CD4-positive, alpha-beta T cell treated with Interleukin-21 for 1 hour (primary cell): ENCODE measurements around the gene PCDH17.

Source experiments
- DNase-seq: peaks from one replicate; pipeline ENCODE4 v3.0.0-alpha.2; 2020

The PCDH17 gene

DNA sequence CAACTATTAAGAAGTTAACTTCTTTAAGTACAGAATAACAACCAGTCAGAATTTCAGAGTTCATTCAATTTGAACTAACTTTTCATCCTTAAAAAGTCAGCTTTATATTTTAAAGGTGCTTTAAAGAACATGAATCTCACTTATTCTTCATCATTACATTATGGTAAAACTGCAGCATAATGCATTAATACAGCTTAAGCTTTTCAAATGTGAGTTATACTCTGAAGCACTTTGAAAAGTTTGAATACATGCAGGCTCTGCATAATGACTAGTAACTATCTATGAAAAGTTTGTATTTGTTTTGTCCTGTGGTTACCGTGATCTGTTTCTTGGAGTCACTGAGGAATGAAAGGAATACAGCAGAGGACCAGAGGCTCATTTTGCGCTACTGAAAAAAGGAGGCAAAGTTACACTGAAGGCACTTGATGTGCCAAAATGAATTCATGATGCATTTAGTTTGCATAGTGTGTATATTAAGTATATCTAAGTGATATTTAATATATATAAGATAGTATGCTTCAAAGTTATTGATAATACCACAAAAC, 4.1 kb downstream of the PCDH17 start:
- DNase-seq: no peak

DNA sequence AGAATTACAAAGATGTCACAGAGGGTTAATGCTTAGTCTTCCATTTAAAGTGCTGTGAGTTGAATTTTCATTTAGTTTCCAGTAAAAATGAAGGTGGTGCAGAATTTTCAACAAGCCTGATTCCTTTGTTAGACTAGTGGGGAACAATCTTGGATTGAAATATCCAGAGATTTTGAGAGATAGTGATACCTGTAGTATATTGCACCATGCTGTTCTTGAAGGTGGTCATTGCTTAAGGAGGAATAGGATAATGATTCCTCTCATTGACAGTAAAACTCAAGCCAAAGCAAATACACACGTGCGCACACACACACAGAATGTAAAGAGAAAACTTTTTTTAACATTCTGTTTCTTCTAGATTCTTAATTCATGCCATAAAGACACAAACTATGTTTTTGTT, 5.3 kb downstream of the PCDH17 start:
- DNase-seq: no peak

- DNase-seq: no peak
Measured at GRCh38 chr13:57637515-57637914, 6.0 kb downstream of the PCDH17 start.

DNA sequence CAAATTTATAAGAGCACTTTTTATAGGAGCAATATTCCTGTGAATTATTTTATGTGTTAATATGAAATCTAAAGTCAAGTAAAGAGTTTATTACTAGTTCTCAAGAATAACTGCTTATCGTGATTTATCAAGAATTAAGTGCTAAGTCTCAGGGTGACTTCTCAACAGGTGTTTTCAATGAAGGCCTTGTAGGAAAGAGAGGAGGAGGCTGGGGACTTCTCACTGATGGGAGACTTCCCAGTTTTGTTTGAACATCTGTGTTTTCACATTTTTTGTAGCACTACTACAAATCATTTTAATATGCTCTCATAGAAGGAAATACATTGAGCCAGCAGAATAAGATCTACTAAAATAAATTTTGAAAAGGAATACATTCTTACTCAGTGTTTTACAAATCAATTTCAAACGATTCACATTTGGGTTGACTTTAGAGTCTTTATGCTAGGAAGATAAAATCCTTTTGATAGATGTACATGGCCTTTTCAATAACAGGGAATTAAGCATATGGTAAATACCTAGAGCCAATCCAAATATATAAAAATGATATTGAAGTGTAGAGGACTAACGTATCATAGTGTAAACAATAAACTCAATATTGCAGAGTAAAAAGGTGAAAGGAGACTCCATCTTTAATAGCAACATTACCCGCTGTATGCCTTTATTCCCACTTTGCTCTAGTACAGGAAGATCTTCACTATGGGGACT, 6.8 kb downstream of the PCDH17 start:
- DNase-seq: no peak

DNA sequence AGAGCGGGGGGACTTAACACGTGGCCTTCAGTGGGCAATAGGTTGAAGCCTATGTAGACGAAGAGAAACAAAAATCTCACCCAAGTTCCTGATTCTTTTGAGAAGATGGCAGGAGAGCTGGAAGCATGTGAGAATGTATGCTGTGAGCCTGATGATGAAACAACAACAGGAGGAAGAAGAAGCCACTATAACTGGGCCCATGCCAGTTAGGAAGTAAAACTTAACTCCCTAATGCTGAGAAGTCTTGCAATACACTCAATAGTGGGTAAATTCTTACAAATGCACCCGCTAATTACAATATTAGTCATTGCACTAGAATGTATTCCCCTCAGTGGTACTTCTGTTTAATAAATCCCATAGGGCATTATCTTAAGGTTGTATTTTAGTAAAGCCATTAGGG, 9.1 kb downstream of the PCDH17 start:
- no peak for DNase-seq

GRCh38 chr13:57641051-57641450, 9.5 kb downstream of the PCDH17 start:
- no peak for DNase-seq

GRCh38 chr13:57644106-57644505, 12.6 kb downstream of the PCDH17 start:
- DNase-seq: no peak

DNA sequence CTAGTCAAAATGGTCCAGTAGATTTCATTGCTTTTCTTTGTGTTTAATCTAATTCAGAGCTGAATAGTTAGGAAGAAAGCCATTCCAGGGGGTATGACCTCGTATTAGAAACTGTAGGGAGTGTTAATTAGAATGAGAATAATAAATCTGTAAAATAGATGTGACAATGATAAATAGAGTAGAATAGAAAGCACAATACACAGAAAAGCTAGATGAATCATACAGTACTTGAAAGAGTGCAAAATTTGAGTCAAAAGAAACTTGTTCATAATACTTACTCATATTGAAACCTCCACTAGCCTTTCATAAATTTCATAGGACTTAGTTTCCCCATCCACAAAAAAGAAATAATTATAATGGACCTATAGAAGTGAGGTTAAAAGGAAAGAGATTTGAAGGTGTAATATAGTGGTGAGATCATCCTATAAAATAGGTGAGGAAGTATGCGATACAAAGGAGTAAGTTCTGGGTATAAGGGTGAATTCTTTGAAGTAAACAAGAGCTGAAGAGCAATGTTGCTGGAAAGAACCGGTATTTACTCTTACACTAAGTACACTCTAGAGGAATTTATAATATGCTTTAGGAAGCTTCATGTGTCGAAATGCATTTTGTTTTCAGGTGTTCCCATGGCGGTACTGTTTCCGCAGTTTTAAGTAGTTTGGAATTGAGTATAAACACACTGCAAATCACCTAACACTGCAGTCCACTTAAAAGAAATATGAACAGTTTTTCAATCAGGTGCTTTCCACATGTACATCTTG, 21.9 kb downstream of the PCDH17 start:
- DNase-seq: no peak

- no peak for DNase-seq
Measured at GRCh38 chr13:57665481-57665880, 33.9 kb downstream of the PCDH17 start.

- no peak for DNase-seq
Measured at GRCh38 chr13:57666131-57666953, 34.8 kb downstream of the PCDH17 start.

DNA sequence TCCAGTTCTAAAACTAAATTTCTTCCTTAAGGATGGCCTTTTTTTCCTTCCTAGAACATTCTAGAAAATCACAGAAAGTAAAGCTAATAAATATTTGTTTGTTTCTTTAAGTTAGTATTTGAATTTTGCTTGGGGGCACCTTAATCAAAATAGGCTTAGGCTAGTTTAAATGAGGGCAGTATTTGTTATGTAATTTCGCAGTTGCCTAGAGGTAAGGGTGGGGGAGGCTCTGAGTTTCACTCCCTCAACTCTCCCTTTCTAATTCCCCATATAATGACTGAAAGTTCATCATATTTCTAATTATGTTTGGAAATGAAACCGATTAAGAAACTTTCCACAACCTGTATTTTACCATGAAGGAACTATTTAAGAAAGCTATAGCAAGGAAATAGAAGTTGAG, 40.6 kb downstream of the PCDH17 start:
- no peak for DNase-seq

DNA sequence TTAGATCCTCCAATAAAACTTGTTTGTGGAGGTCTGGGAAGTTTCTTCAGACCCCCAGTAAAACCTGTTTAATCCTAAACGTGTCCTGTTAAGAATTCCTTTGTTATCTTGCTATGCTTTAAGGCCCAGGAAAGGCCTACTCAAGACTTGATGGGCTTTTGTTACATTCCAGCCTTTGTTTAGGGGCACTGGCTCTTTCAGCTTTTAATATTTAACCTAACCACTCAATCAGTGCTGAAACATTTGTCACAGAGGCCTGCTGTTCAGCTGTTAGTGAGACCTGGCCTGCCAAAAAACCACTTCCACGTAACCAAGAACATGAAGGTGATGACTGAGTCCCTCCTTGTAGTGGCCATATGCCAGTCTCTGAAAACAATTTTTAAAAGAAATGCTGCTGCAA, 41.7 kb downstream of the PCDH17 start:
- no peak for DNase-seq

GRCh38 chr13:57675526-57675925, 44.0 kb downstream of the PCDH17 start:
- no peak for DNase-seq

DNA sequence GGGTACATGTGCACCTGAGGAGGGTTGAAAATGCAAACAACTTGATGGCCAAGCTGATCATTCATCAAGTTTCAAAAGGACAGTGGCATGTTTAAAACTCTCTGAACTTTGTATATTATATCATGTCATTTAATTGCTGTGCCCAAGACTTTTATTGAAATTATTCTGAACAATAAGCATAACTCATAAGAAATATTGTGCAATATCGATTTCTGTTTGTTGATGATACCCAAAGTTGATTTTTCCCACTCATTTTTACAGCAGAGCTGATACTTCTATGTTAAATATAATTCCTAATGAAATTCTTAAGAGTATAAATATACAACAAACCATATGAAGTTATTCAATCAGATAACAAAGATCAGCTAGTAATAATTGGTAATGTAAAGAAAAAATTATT, 49.1 kb downstream of the PCDH17 start:
- no peak for DNase-seq

GRCh38 chr13:57682128-57682716, 50.7 kb downstream of the PCDH17 start:
- DNase-seq: no peak

DNA sequence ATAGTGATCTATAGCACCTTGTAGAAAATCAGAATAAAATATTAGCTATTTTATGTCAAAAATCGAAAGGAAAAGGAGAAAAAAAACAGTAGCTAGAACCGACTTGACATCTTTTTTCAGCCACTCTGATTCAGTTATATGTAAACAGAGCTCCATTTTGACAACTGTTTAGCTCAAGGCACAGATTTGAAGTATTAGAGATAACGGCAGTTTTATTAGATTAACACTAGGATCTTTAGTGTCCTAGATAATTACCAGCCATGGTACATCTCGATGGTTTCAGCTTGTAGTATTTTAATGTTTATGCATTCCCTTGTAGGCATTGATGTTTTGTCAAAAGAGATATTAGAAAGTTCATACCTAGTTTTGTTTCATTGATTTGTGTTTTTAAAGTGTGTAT, 67.3 kb downstream of the PCDH17 start:
- DNase-seq: no peak

DNA sequence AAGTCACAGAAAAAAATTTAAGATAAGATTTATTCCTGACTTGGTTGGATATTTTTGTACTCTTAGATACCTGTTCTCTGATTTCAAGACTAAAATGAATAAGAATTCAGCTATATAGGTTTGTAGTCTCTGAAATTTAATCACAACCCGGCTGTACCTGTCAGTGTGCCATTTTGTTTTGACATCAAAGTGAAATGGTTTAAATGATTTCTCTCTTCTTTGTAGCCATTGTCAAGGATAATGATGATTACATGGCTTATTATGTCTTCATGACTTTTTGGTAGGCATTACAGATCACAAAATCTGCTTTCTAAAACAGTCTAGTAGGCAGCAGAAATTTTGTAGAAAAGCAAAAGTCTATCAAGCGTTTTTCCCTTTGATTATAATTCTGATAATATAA, 72.5 kb downstream of the PCDH17 start:
- DNase-seq: no peak

GRCh38 chr13:57716295-57716694, 84.8 kb downstream of the PCDH17 start:
- DNase-seq: no peak

- no peak for DNase-seq
Measured at GRCh38 chr13:57724486-57725272, 93.1 kb downstream of the PCDH17 start.

DNA sequence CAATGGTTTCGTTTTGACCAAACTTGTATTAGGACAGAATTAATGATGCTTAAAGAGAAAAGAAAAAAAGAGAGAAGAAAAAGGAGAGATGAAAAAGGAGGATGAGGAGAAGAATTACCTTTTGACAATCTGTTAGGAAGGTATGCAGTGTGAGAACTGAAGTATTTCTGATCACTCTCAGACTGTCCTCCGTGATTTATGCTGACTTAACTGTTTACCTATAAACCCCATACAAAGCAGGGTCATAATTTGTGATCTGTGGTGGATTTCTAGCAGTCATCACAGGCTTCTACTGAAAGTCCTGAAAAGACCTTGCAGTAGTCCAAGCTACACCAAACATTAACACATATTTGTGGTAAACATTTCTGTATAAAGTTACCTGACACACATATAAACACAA, 93.9 kb downstream of the PCDH17 start:
- DNase-seq: no peak

GRCh38 chr13:57726981-57727380, 95.4 kb downstream of the PCDH17 start:
- DNase-seq: no peak

DNA sequence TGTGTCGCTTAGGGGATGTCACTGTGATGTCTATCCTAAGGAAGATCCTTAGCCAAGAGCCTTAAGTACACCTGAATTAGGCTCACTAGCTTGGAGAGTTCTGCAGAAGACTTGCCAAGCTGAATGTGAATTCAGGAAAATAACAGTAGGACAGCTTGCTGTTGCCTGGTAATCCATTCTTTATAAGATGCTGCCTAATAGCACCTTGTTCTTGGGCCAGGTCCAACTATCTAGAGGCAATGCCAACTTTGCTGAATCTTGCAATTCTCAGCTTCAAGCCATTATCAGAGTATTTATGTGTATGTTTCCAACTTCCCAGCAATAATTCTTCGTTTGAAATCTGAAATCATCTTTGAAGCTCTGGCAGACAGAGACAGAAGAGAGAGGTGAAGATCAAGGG, 102.8 kb downstream of the PCDH17 start:
- DNase-seq: no peak
